LNCAP (cell line): ENCODE measurements around the gene NFKB1.

Source experiments
- TF ChIP-seq, protein P1 (sequence below): fragments of 450-650 bp; IDR thresholded peaks from 2 replicates; pipeline ENCODE4 v1.5.1; 2017; ENCODE audit warnings: mild to moderate bottlenecking

Gene NFKB1

DNA sequence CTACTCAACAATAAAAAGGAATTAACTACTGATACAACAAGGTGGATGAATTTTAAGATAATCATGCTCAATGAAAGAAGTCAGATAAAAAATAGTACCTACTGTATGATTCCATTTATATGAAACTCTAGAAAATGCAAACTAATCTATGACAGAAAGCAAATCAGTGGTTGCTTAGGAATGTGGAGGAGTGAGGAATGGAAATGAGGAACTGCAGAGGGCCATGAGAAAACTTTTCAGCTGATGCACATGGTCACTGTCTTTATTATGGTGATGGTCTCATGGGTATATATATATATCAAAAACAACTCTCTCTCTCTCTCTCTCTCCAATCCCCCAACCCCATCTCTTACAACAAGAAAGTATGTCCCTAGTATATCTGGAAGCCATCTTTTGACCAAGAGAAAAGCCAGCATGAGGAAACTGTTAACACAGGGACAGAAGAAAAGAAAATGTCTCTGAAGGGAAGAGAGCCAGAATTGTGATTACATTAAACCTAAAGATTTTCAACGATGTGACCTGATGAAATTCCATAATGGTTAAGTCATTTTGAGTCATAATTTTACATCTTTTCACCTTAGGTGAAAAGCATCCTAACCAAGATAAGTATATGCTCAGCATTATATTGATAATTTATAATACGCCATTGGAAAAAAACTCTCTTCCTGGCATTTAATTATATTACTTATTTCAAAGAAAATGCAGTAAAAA is 8.5 kb upstream of the NFKB1 start:
- TF ChIP-seq, protein P1, sequence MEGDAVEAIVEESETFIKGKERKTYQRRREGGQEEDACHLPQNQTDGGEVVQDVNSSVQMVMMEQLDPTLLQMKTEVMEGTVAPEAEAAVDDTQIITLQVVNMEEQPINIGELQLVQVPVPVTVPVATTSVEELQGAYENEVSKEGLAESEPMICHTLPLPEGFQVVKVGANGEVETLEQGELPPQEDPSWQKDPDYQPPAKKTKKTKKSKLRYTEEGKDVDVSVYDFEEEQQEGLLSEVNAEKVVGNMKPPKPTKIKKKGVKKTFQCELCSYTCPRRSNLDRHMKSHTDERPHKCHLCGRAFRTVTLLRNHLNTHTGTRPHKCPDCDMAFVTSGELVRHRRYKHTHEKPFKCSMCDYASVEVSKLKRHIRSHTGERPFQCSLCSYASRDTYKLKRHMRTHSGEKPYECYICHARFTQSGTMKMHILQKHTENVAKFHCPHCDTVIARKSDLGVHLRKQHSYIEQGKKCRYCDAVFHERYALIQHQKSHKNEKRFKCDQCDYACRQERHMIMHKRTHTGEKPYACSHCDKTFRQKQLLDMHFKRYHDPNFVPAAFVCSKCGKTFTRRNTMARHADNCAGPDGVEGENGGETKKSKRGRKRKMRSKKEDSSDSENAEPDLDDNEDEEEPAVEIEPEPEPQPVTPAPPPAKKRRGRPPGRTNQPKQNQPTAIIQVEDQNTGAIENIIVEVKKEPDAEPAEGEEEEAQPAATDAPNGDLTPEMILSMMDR: no peak

DNA sequence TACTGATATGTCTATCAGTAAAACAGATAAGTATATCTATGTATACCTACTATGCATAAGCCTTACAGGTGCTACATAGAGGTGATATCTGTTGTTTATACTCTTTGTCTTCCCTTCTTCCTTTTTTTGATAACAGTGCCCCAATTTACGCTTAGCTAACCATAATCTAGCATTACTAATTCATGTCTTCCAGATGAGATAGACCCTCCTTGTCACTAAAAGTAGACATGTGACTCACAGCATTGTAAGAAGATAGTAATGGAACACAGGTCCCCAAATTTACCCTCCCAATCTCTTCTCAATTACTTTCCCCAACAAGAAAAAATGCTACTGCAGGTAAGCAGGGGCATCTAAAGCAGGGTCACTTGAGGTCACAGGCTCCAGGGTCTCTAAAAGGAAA is 7.9 kb upstream of the NFKB1 start:
- TF ChIP-seq, protein P1: no peak

DNA sequence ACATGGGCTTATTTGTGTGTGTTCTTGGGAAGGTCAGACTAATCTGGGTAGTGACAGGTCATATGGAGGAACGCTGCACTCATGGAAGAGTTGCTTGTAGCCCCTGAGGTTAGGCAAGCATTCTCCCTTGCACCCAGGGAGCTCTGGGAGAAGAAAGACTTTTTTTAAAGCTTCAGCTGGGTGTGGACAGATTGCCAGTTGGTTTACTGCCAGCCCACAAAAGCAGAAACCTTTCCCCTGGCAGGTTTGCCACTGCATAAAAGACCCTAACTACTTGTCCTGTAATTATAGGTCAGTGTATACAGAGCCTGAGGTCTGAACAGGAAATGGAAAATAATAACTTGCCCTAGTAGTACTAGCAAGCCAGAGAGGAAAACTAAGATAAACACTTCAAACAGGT is 7.4 kb upstream of the NFKB1 start:
- TF ChIP-seq, protein P1: no peak

DNA sequence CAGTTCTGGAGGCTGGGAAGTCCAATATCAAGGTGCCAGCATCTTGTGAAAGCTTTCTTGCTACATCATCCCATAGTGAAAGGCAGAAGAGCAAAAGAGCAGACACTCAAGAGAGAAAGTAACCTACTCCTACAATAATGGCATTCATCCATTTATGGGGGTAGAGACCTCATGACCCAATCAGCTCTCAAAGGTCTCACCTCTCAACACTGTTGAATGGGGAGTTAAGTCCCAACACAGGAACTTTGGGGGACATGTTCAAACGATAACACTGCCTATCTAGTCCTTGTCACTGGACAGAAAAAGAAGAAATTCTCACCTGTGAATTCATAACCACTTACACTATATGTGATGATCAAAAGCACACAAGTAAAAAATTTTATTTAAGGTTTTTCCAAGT is 6.6 kb upstream of the NFKB1 start:
- TF ChIP-seq, protein P1: no peak

DNA sequence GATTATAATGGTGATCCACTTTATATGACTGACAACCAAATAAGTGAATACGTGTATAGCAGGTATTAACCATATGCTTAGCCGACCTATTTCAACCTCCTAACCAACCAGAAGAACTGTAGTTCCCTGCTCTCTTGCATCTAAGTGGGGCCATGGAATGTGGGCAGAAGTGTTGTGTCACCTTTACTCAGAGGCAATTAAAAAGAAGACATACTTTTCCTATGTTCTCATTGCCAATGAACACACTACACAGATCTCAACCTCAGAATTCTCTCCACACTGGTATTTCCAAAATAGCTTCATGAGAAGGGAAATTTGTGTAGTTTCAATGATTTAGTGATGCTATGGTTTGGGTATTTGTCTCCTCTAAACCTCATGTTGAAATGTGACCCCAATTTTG is 3.2 kb upstream of the NFKB1 start:
- TF ChIP-seq, protein P1: no peak

DNA sequence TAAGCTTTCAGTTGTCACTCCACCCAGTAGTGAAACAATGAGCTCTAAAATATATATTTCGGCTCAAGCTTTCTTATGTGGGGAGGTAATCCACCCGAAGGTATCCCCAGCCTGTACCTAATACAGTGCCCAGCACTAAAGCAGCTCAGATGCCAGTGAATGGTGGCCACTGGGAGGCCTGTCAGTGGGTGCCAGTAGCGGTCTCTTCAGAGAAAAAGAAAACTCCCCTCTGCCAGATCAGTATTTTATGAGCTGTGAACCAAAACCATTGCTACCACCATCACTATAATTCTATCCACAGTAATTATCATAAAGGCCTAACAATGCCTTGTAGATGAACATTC is 835 bp upstream of the NFKB1 start:
- TF ChIP-seq, protein P1: no peak

DNA sequence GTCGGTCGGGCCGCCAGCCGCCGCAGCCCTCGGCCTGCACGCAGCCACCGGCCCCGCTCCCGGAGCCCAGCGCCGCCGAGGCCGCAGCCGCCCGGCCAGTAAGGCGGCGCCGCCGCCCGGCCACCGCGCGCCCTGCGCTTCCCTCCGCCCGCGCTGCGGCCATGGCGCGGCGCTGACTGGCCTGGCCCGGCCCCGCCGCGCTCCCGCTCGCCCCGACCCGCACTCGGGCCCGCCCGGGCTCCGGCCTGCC is 213 bp downstream of the NFKB1 start:
- TF ChIP-seq, protein P1: no peak

DNA sequence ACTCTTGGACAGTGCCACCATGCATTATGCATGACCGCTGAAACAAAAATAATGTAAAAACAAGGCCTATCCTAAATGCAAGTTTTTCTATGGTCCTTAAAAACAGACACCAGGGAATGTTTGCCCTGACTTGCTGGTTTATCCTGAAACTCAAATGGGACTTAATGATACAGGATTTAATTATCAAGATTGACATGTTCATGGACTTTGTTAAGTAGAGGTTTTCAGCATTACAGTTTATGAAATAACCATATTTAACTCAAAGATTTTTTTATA is 1.3 kb downstream of the NFKB1 start:
- TF ChIP-seq, protein P1: no peak
